OCI-LY7 (cell line): Measurements from ENCODE around the gene BBS9.

ENCODE experiments used
- EZH2phosphoT487 ChIP-seq: fragments of 200-600 bp; sonication (generic); IDR thresholded peaks from 2 replicates; pipeline ENCODE4 v1.6.1; 2018; ENCODE audit warnings: low read depth, borderline replicate concordance, mild to moderate bottlenecking, mixed run types, antibody characterized with exemption, low read length, moderate library complexity, mixed read lengths
- TF ChIP-seq, protein P1 (sequence below): fragments of 200-600 bp; sonication (generic); conservative IDR thresholded peaks from 2 replicates; pipeline ENCODE4 v1.5.1; 2014; ENCODE audit warnings: mild to moderate bottlenecking, antibody characterized with exemption, low read length, moderate library complexity, mixed read lengths

DNA sequence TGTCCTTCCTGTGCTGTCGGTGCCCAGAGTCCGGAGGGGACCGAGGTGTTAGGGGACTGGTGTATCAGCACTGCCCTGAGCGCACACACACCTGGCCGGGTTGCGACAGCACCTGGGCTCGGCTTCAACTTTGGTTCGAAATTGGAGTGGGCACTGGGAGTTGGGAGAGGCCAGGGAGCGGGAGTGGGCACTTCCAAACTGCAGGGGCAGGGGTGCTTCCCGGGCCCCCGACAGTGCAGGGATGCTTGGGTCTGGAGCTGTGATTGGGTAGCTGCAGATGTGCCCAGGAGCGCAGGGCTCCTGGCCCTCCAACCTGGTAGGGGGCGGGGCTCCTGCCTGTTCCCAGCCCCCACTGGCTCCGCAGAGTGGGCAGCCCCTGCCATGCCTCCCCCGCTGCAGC lies 7.7 kb downstream of the BBS9 start:
- TF ChIP-seq, protein P1, sequence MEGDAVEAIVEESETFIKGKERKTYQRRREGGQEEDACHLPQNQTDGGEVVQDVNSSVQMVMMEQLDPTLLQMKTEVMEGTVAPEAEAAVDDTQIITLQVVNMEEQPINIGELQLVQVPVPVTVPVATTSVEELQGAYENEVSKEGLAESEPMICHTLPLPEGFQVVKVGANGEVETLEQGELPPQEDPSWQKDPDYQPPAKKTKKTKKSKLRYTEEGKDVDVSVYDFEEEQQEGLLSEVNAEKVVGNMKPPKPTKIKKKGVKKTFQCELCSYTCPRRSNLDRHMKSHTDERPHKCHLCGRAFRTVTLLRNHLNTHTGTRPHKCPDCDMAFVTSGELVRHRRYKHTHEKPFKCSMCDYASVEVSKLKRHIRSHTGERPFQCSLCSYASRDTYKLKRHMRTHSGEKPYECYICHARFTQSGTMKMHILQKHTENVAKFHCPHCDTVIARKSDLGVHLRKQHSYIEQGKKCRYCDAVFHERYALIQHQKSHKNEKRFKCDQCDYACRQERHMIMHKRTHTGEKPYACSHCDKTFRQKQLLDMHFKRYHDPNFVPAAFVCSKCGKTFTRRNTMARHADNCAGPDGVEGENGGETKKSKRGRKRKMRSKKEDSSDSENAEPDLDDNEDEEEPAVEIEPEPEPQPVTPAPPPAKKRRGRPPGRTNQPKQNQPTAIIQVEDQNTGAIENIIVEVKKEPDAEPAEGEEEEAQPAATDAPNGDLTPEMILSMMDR, result no peak
- TF ChIP-seq EZH2phosphoT487, result no peak
